HG03342 (cell line): ENCODE results near the gene TMEM179.
"Not testable (repeated sequence)": the region's sequence is repeated elsewhere in the genome, so short reads cannot be mapped to it uniquely, and the experiment has no call there.

Source experiments
- ATAC-seq: cut with Tn5 transposase; IDR thresholded peaks from one replicate; pipeline ENCODE4 v1.9.1; 2021; ENCODE audit warnings: mild to moderate bottlenecking, moderate library complexity; ENCODE audit not compliant: unreplicated experiment

The TMEM179 gene

GRCh38 chr14:104604458-104605449, at the start of gene TMEM179:
Gene TMEM179, minus strand, starts transcription at chr14:104604772. Its CDS starts 31 bp downstream, at chr14:104604741.
- no peak for ATAC-seq

- no peak for ATAC-seq
Observed at GRCh38 chr14:104654119-104654518, 49.5 kb upstream of the TMEM179 start.

GRCh38 chr14:104653130-104653920, 48.8 kb upstream of the TMEM179 start:
- not testable (repeated sequence) for ATAC-seq

- no peak for ATAC-seq
Observed at GRCh38 chr14:104652386-104652785, 47.8 kb upstream of the TMEM179 start.

GRCh38 chr14:104651876-104652260, 47.3 kb upstream of the TMEM179 start:
- ATAC-seq = no peak

- ATAC-seq = no peak
Observed at GRCh38 chr14:104650981-104651875, 46.7 kb upstream of the TMEM179 start.

- ATAC-seq = no peak
Observed at GRCh38 chr14:104650057-104650980, 45.7 kb upstream of the TMEM179 start.

GRCh38 chr14:104647467-104648043, 43.0 kb upstream of the TMEM179 start:
- ATAC-seq = no peak

GRCh38 chr14:104644656-104645378, 40.2 kb upstream of the TMEM179 start:
- ATAC-seq = no peak

- no peak for ATAC-seq
Observed at GRCh38 chr14:104644091-104644635, 39.6 kb upstream of the TMEM179 start.

GRCh38 chr14:104643306-104643705, 38.7 kb upstream of the TMEM179 start:
- ATAC-seq = no peak

- no peak for ATAC-seq
Observed at GRCh38 chr14:104642540-104642868, 37.9 kb upstream of the TMEM179 start.

GRCh38 chr14:104641753-104642539, 37.4 kb upstream of the TMEM179 start:
- no peak for ATAC-seq

GRCh38 chr14:104640681-104641080, 36.1 kb upstream of the TMEM179 start:
- ATAC-seq = no peak

GRCh38 chr14:104639885-104640548, 35.4 kb upstream of the TMEM179 start:
- no peak for ATAC-seq

- ATAC-seq = no peak
Observed at GRCh38 chr14:104639471-104639870, 34.9 kb upstream of the TMEM179 start.

GRCh38 chr14:104638927-104639450, 34.4 kb upstream of the TMEM179 start:
- no peak for ATAC-seq
